Head of caudate nucleus (tissue), 42 donors: ENCODE results near the gene JADE1.

Source experiments
- DNase-seq, 42 donors: peaks; one replicate each; pipeline versions ENCODE4 v3.0.0 to v3.0.0-alpha.2; 2020 to 2021; ENCODE audit warnings: mixed read lengths in 7 of 42
- intact Hi-C: fragments of 100-400 bp; cut with DNase I; formaldehyde crosslinking; loops from one replicate; pipeline ENCODE4 v1.15.0; 2022

Gene JADE1

GRCh38 chr4:128831531-128832242 lies 22.2 kb downstream of the JADE1 start:
- peak in 23 of 42 donors; percentile 15 to 62 (median 37) for DNase-seq
- intact Hi-C loops: no loop called here

- intact Hi-C loops: no loop called here
- DNase-seq: no peak
These were observed 22.7 kb downstream of the JADE1 start for GRCh38 chr4:128832243-128832625.

GRCh38 chr4:128835498-128836222 lies 26.2 kb downstream of the JADE1 start:
- peak in 32 of 42 donors; percentile 14 to 64 (median 38) for DNase-seq
- intact Hi-C loops: no loop called here

DNA sequence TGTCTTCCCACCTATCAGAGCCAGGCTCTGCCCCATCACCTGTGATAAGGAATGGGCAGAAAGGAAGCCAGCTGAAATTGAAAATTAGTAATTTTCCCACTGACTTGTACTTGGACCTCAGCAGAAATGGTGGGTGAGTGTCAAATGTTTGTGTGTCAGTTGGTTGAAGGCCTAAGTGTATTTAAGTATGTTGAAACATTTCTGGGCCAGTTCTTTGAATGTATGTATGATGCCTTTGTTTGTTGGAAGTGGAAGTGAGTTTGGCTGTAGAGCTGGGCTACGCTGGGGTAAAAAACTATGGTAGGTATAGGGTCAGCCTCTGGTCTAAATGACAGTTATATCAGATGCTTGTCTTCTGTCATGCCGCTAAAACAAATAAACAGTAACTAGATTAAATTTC lies 27.7 kb downstream of the JADE1 start:
- intact Hi-C loops: no loop called here
- no peak for DNase-seq

- intact Hi-C loops: no loop called here
- DNase-seq: no peak
These were observed 28.2 kb downstream of the JADE1 start for GRCh38 chr4:128837679-128838078.

DNA sequence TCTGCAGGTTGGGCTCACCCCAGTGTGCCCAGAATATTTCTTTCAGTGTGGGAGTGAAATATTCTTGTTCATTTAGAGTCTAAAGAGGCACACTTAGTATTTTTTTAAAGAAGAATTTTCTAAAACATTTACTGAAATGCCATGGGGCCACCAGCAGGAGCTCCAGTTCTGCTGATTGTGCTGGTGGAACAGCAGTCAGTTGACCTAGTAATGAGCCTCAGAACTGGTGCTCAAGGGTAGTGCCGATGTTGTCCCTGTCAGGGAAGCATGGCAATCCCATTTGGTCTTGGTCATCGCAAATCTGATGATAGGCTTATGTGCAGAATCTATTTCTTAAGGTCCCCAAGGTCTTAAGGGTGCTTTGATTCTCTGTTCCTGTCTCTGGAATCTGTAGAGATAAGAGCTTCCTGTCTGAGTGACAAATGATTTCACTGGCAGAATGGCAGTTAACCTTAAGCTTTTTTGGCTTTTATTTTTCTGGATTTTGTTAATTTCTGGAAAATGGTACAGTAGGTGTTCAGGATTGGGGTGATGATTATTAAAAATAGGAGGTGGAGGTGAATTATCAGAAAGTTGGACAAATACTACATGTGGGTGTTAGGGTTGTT lies 31.3 kb downstream of the JADE1 start:
- intact Hi-C loops: no loop called here
- DNase-seq: no peak

GRCh38 chr4:128841402-128841801 lies 31.9 kb downstream of the JADE1 start:
- no peak for DNase-seq
- intact Hi-C loops: no loop called here

DNA sequence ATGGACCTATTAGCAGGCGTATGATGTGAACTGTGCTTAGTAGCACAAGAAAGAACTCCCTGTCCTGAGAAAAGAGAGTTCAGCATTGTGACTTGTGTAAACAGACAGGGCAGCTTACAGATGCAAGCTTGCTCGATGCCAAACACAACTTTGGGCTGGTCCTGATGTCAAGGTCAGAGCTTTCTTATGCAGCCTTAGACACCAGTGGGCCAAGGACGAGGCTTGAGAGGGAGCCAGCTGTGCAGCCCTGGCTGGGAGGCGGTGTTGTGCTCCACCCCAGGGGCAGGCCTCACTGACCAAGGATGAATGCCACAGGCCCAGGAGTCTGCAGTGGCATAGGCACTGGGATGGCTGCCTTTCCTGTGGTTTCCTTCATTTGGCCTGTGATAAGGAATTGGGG lies 35.4 kb downstream of the JADE1 start:
- intact Hi-C loops: no loop called here
- DNase-seq: peak in 21 of 42 donors; percentile 8 to 65 (median 39)

DNA sequence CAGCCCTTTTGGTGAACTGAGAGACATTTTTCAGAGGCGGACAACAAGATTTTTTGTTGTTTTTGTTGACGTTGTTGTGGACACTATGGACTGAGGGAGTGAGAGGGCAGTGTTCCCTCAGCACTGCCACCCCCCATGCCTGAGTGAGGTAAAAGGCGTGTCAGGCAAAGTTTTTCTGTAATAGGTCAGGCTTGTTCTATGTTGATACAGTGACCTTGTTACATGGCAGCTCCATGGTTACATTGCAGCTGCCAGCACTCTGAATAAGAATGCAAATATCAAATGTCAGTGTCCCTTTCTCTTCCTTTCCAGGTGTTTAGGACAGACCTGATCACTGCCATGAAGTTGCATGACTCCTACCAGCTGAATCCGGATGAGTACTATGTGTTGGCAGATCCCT lies 36.6 kb downstream of the JADE1 start:
- no peak for DNase-seq
- intact Hi-C loops: no loop called here

DNA sequence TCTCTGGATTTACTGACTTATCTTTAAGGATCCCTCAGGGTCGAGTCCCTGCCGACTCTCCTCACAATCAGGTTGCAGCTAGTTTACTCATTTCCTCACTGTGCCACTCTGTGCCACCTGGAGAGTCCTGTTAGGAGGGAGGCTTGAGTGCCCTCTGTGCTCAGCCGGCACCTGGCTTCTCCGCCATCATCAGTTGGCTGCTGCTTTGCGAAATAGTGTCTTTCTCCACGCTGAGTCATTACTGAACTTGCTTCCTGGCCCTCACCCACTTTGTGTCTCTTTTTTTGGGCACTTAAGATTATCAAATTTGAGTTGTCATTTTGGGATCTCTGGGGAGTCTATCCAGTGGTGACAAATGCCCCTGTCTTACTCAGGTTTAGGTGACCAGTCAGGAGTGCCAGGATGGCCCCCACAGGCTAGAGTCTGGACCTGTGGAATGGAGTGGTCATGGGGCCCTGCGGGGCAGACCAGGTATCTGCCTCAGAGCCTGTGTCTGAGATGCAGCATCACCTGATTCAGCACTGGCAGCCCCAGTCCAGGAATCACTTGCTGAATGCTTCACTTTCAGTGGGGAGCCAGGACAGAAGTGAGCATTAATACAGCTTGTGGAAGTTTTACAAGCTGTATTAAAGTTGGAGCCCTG lies 37.7 kb downstream of the JADE1 start:
- peak in 1 of 42 donors; percentile 14 for DNase-seq
- intact Hi-C loops: no loop called here

GRCh38 chr4:128848461-128848860 lies 39.0 kb downstream of the JADE1 start:
- intact Hi-C loops: no loop called here
- no peak for DNase-seq

DNA sequence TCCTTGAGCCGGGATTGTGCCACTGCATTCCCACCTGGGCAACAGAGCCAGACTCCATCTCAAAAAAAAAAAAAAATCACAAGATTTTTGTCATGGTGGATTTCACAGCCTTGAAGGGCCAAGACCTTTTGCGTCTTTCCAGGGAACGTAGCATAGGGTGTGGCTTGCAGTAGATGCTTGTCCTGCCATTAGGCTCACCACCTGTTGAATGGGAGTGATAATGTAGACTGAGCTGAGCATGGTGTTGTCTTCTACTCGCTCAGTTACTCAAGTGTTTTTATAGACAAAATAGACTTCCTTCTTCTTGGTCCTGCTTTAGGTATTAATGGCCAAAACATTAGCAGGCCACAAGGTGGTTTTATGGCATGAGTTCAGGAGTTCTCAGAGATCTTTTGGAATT lies 40.8 kb downstream of the JADE1 start:
- intact Hi-C loops: no loop called here

GRCh38 chr4:128853741-128854140 lies 44.2 kb downstream of the JADE1 start:
- DNase-seq: no peak
- intact Hi-C loops: no loop called here

More for the DNA sequence above, 40.8 kb downstream of the JADE1 start:
- no peak for DNase-seq

GRCh38 chr4:128854433-128854832 lies 44.9 kb downstream of the JADE1 start:
- intact Hi-C loops: no loop called here
- no peak for DNase-seq

- intact Hi-C loops: no loop called here
- DNase-seq: no peak
These were observed 46.1 kb downstream of the JADE1 start for GRCh38 chr4:128855621-128856020.

DNA sequence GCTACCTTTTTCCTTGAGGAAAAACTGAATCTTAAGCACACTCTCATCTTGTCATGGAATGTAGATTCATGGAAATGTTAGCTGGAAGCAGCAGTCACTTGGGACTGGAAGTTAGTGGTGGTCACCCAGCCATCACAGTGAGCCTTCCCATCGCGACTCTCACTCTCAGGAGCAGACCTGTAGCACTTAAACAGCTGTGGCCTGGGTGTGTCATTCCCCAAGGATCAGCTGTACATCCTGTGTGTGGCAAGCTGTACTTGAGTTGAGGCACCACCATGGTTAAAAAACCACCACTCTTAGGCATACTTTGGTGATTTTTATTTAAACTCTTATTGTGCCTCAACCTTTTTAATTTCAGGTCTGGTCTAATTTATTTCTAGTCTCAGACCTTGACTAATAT lies 46.7 kb downstream of the JADE1 start:
- no peak for DNase-seq
- intact Hi-C loops: no loop called here

- intact Hi-C loops: no loop called here
- DNase-seq: no peak
These were observed 49.6 kb downstream of the JADE1 start for GRCh38 chr4:128858879-128859671.

DNA sequence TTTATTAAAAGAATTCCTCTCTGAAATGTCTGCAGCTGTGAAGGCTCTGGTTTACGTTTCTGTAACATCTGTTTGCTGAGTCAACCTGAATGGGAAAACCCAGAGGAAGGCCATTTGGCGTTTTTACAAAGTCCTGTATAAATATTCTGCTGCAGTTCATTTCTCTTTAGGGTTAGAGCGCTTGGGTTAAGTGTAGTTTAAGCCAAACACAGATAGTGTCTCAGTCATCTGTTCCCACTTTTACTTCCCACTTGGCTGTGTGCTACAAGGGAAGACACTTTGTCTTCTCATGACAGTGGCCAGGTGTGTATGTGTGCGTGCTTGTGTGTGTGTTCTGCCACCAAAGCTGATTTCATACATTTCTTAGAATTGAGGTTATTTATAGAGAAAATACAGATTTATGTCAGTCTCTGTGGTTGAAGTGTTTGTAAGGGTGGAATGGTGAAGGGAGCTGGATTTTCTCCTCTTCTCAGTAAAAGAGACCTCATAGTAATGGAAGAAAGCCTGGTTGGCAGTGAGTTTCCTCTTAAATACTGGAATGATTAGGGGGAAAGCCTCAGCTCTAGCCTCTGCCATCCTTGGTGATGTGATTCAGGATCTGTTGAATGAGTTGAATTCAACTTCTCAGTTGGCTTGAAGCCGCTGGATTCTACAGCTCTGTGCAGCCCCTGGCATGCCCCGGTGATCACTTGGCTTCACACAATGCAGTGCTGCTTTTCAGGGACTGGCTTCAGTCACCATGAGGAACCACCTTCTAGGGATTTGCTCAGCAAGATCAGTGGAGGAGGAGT lies 50.6 kb downstream of the JADE1 start:
- DNase-seq: peak in 2 of 42 donors; percentile 19 to 53
- intact Hi-C loops: loop anchor here (5.0 kb wide), 2 partner anchors 53 to 288 kb away; partner anchors contain the start of gene JADE1
